GM20431 (cell line): ENCODE data around the gene MSANTD7.

Experiments used
- in situ Hi-C: fragments of 300-500 bp; cut with MseI, MboI; formaldehyde crosslinking; loops from one replicate; pipeline ENCODE4 v1.15.0; 2020; ENCODE audit warnings: low sequenced_read_pairs; ENCODE audit not compliant: unreplicated experiment

Gene MSANTD7

GRCh38 chr10:14879124-14879927, 41.2 kb downstream of the MSANTD7 start:
- in situ Hi-C loops = no loop called here

GRCh38 chr10:14879928-14880193, 41.8 kb downstream of the MSANTD7 start:
- in situ Hi-C loops = no loop called here

GRCh38 chr10:14880229-14880628, 42.1 kb downstream of the MSANTD7 start:
- in situ Hi-C loops = no loop called here

- in situ Hi-C loops = no loop called here
Measured at GRCh38 chr10:14884082-14884481, 46.0 kb downstream of the MSANTD7 start.
